Endothelial cell (in vitro differentiated cells): ENCODE data around the gene SEC16A. TPM values are rescaled to one million over a fixed set of nuclear protein-coding genes. Genes with fewer than 3 reads are reported as not detected.
"Not testable (repeated sequence)": the region's sequence is repeated elsewhere in the genome, so short reads cannot be mapped to it uniquely, and the experiment has no call there.

Source experiments
- DNase-seq: peaks from one replicate; pipeline ENCODE4 v3.0.0; 2021; ENCODE audit warnings: low spot score
- H3K27ac Mint-ChIP-seq: one replicate; pipeline ENCODE4 v1.8.0; 2021; ENCODE audit warnings: mixed read lengths, inconsistent platforms; ENCODE audit not compliant: unreplicated experiment
- H3K27me3 Mint-ChIP-seq: one replicate; pipeline ENCODE4 v1.8.0; 2021; ENCODE audit warnings: mild to moderate bottlenecking, moderate library complexity, mixed read lengths, inconsistent platforms; ENCODE audit not compliant: unreplicated experiment
- H3K36me3 Mint-ChIP-seq: one replicate; pipeline ENCODE4 v1.8.0; 2021; ENCODE audit warnings: mild to moderate bottlenecking, low read depth, mixed read lengths, inconsistent platforms; ENCODE audit not compliant: unreplicated experiment
- H3K4me1 Mint-ChIP-seq: one replicate; pipeline ENCODE4 v1.8.0; 2021; ENCODE audit warnings: mild to moderate bottlenecking, mixed read lengths, inconsistent platforms; ENCODE audit not compliant: unreplicated experiment
- H3K4me3 Mint-ChIP-seq: one replicate; pipeline ENCODE4 v1.8.0; 2021; ENCODE audit warnings: mild to moderate bottlenecking, mixed read lengths, inconsistent platforms; ENCODE audit not compliant: unreplicated experiment
- H3K9me3 Mint-ChIP-seq: one replicate; pipeline ENCODE4 v1.8.0; 2021; ENCODE audit warnings: mixed read lengths, inconsistent platforms; ENCODE audit not compliant: unreplicated experiment
- CTCF ChIP-seq: fragments of 200-600 bp; sonication (generic); IDR thresholded peaks from one replicate; pipeline ENCODE4 v1.5.0; 2021; ENCODE audit warnings: antibody characterized with exemption; ENCODE audit not compliant: unreplicated experiment
- total RNA-seq: library from RNA; stranded (reverse); fragmentation: NEBNext Ultra II Directional; extraction: Animal tissue kit (Norgen Biotek cat#: 25700); gene quantifications from one replicate; pipeline ENCODE4 v1.2.1, GENCODE V29; 2021; ENCODE audit not compliant: unreplicated experiment

Gene SEC16A
- total RNA-seq, 1 donor from 2014 or later, result 79.5 TPM

GRCh38 chr9:136409557-136410455 is 73.0 kb downstream of the SEC16A start:
- Mint-ChIP-seq H3K4me3 (peak overlapping the region; percentile 91), H3K27ac (peak overlapping the region; percentile 70), H3K9me3 (no peaks in the 10 kb centered on the region), H3K4me1 (peaks cover 27% of the 10 kb centered on the region), H3K27me3 (peaks cover 18% of the 10 kb centered on the region), H3K36me3 (peaks cover 36% of the 10 kb centered on the region)
- no peak for TF ChIP-seq CTCF
- peak; percentile 34 for DNase-seq

GRCh38 chr9:136407911-136408310 is 74.9 kb downstream of the SEC16A start:
- H3K4me3 Mint-ChIP-seq, result peak overlapping the region; percentile 39
- peaks cover 18% of the 10 kb centered on the region for H3K27me3 Mint-ChIP-seq
- no peaks in the 10 kb centered on the region for H3K9me3 Mint-ChIP-seq
- peaks cover 27% of the 10 kb centered on the region for H3K4me1 Mint-ChIP-seq
- no peak for DNase-seq
- no peak overlapping the region for H3K27ac Mint-ChIP-seq
- TF ChIP-seq CTCF, result no peak
- H3K36me3 Mint-ChIP-seq, result peaks cover 21% of the 10 kb centered on the region

GRCh38 chr9:136407061-136407460 is 75.8 kb downstream of the SEC16A start:
- not testable (repeated sequence) for H3K27ac Mint-ChIP-seq, DNase-seq, H3K9me3 Mint-ChIP-seq, H3K4me3 Mint-ChIP-seq
- peaks cover 25% of the 10 kb centered on the region for H3K4me1 Mint-ChIP-seq
- peaks cover 23% of the 10 kb centered on the region for H3K36me3 Mint-ChIP-seq
- peaks cover 18% of the 10 kb centered on the region for H3K27me3 Mint-ChIP-seq

- not testable (repeated sequence) for H3K27ac Mint-ChIP-seq, H3K9me3 Mint-ChIP-seq, H3K4me3 Mint-ChIP-seq, DNase-seq
- peaks cover 17% of the 10 kb centered on the region for H3K27me3 Mint-ChIP-seq
- H3K4me1 Mint-ChIP-seq, result peaks cover 15% of the 10 kb centered on the region
- H3K36me3 Mint-ChIP-seq, result peaks cover 21% of the 10 kb centered on the region
These were observed 76.9 kb downstream of the SEC16A start for GRCh38 chr9:136405904-136406303.

- H3K4me3 Mint-ChIP-seq, result no peak overlapping the region
- TF ChIP-seq CTCF, result no peak
- DNase-seq, result no peak
- peaks cover 18% of the 10 kb centered on the region for H3K27me3 Mint-ChIP-seq
- H3K27ac Mint-ChIP-seq, result no peak overlapping the region
- H3K36me3 Mint-ChIP-seq, result peaks cover 21% of the 10 kb centered on the region
- no peaks in the 10 kb centered on the region for H3K9me3 Mint-ChIP-seq
- H3K4me1 Mint-ChIP-seq, result peaks cover 13% of the 10 kb centered on the region
These were observed 77.4 kb downstream of the SEC16A start for GRCh38 chr9:136405481-136405880.

- H3K4me3 Mint-ChIP-seq, result peak overlapping the region; percentile 37
- TF ChIP-seq CTCF, result no peak
- H3K27ac Mint-ChIP-seq, result no peak overlapping the region
- peaks cover 18% of the 10 kb centered on the region for H3K27me3 Mint-ChIP-seq
- peaks cover 21% of the 10 kb centered on the region for H3K36me3 Mint-ChIP-seq
- DNase-seq, result no peak
- no peaks in the 10 kb centered on the region for H3K9me3 Mint-ChIP-seq
- H3K4me1 Mint-ChIP-seq, result peaks cover 11% of the 10 kb centered on the region
These were observed 78.1 kb downstream of the SEC16A start for GRCh38 chr9:136404801-136405136.
